HepG2 (cell line): ENCODE results near the gene ITM2B. TPM values are rescaled to one million over a fixed set of nuclear protein-coding genes. Genes with fewer than 3 reads are reported as not detected.

Experiments used
- CHCHD3 ChIP-seq: sonication (generic); formaldehyde crosslinking; IDR thresholded peaks from 2 replicates; pipeline ENCODE4 v1.8.0; 2022; ENCODE audit warnings: mild to moderate bottlenecking, missing genetic modification reagents, moderate library complexity
- ELF4 ChIP-seq: sonication (generic); formaldehyde crosslinking; IDR thresholded peaks from 2 replicates; pipeline ENCODE4 v1.5.0; 2020; ENCODE audit warnings: missing genetic modification reagents, mild to moderate bottlenecking, moderate library complexity, borderline replicate concordance
- ERF ChIP-seq: IDR thresholded peaks from 2 replicates; pipeline ENCODE4 v1.6.1; 2018; ENCODE audit warnings: missing biosample characterization, missing genetic modification reagents
- FOSL1 ChIP-seq: sonication (generic); formaldehyde crosslinking; IDR thresholded peaks from 2 replicates; pipeline ENCODE4 v1.9.0; 2021; ENCODE audit warnings: missing genetic modification reagents, borderline replicate concordance
- FOXJ3 ChIP-seq: sonication (generic); formaldehyde crosslinking; IDR thresholded peaks from 2 replicates; pipeline ENCODE4 v1.4.0; 2020; ENCODE audit warnings: missing genetic modification reagents, mild to moderate bottlenecking, borderline replicate concordance
- HMGXB4 ChIP-seq, 2 experiments: sonication (generic) in 1 of 2; formaldehyde crosslinking in 1 of 2; IDR thresholded peaks; 2 replicates each; pipeline versions ENCODE4 v1.4.0 to v1.6.1; 2018 to 2020; ENCODE audit warnings: missing genetic modification reagents in 2 of 2, borderline replicate concordance in 1 of 2, low read depth in 1 of 2, mild to moderate bottlenecking in 1 of 2, missing biosample characterization in 1 of 2
- JDP2 ChIP-seq: sonication (generic); formaldehyde crosslinking; IDR thresholded peaks from 2 replicates; pipeline ENCODE4 v1.8.1; 2022; ENCODE audit warnings: missing genetic modification reagents, borderline replicate concordance
- KLF16 ChIP-seq, 2 experiments: sonication (generic) in 1 of 2; formaldehyde crosslinking in 1 of 2; IDR thresholded peaks; 2 replicates each; pipeline versions ENCODE4 v1.6.1 to v1.8.0; 2016 to 2023; ENCODE audit warnings: missing genetic modification reagents in 2 of 2, missing compliant biosample characterization in 1 of 2
- NR2F1 ChIP-seq, 2 experiments: fragments of 450-650 bp in 1 of 2; formaldehyde crosslinking in 1 of 2; IDR thresholded peaks; 2 replicates each; pipeline versions ENCODE4 v1.5.0 to v1.6.1; 2016 to 2020; ENCODE audit warnings: mild to moderate bottlenecking in 1 of 2, missing compliant biosample characterization in 1 of 2, missing genetic modification reagents in 1 of 2, moderate library complexity in 1 of 2
- POLR2AphosphoS2 ChIP-seq: IDR thresholded peaks from 2 replicates; pipeline ENCODE4 v1.6.1; 2011; ENCODE audit warnings: low read depth, low read length, improper control_type of control experiment
- PPARG ChIP-seq: conservative IDR thresholded peaks from 2 replicates; pipeline ENCODE4 v1.6.1; 2016; ENCODE audit warnings: missing biosample characterization, missing genetic modification reagents
- SP4 ChIP-seq: sonication (generic); formaldehyde crosslinking; IDR thresholded peaks from 2 replicates; pipeline ENCODE4 v1.8.1; 2023; ENCODE audit warnings: mild to moderate bottlenecking, missing genetic modification reagents
- STAG1 ChIP-seq: sonication (generic); formaldehyde crosslinking; IDR thresholded peaks from 2 replicates; pipeline ENCODE4 v1.4.0; 2020; ENCODE audit warnings: missing genetic modification reagents
- THAP9 ChIP-seq: sonication (generic); formaldehyde crosslinking; IDR thresholded peaks from 2 replicates; pipeline ENCODE4; 2020; ENCODE audit warnings: missing genetic modification reagents, mild to moderate bottlenecking, borderline replicate concordance
- ZBTB33 ChIP-seq: sonication (generic); formaldehyde crosslinking; IDR thresholded peaks from 2 replicates; pipeline ENCODE4 v1.4.0; 2020; ENCODE audit warnings: missing genetic modification reagents
- ZIK1 ChIP-seq: sonication (generic); formaldehyde crosslinking; IDR thresholded peaks from 2 replicates; pipeline ENCODE4 v1.5.0; 2020; ENCODE audit warnings: mild to moderate bottlenecking, low read depth, missing genetic modification reagents, borderline replicate concordance
- ZNF232 ChIP-seq: sonication (generic); formaldehyde crosslinking; IDR thresholded peaks from 2 replicates; pipeline ENCODE4 v1.4.0; 2020; ENCODE audit warnings: missing genetic modification reagents, borderline replicate concordance
- ZNF75D ChIP-seq: sonication (generic); formaldehyde crosslinking; IDR thresholded peaks from 2 replicates; pipeline ENCODE4 v1.8.1; 2023; ENCODE audit warnings: missing genetic modification reagents, mild to moderate bottlenecking, borderline replicate concordance
- polyA plus RNA-seq, 8 experiments: library from polyadenylated mRNA; depleted of rRNA in 3 of 8; stranded (reverse) in 7 of 8; unstranded in 1 of 8; fragments of >200 nt; fragmentation: Illumina TruSeq in 4 of 8; extraction: Trizol in 4 of 8; gene quantifications; 2 replicates each; pipeline versions ENCODE4 v1.2.1 to v1.2.3, GENCODE V29; 2011 to 2016; ENCODE audit warnings: low read depth in 4 of 8, missing spikeins in 1 of 8, mixed read lengths in 1 of 8; ENCODE audit not compliant: insufficient read depth in 1 of 8
- total RNA-seq, 5 experiments: library from RNA; depleted of rRNA; stranded (reverse); fragments of >200 nt; fragmentation: Illumina TruSeq; extraction: Trizol; gene quantifications; 2 replicates each; pipeline ENCODE4 v1.2.3, GENCODE V29; 2016; ENCODE audit warnings: low read depth in 1 of 5
- TF ChIP-seq, protein P1 (sequence below): sonication (generic); formaldehyde crosslinking; IDR thresholded peaks from 2 replicates; pipeline ENCODE4 v1.4.0; 2020; ENCODE audit warnings: mild to moderate bottlenecking, missing genetic modification reagents, borderline replicate concordance

Gene ITM2B
- total and polyA plus RNA-seq, 2 of the 13 experiments (the other 11 are each of a cell fraction or from before 2014, with no cell fraction given): 158 to 373 TPM

- TF ChIP-seq ZBTB33 (CRISPR knock-in tag) (no peak), ERF (CRISPR knock-in tag) (peak; percentile 14; the same call in 1 of the 2 replicates), NR2F1 (CRISPR knock-in tag; IDR thresholded peaks at IDR 0.05) (no peak), POLR2AphosphoS2 (no peak), ELF4 (CRISPR knock-in tag) (no peak), THAP9 (no peak), STAG1 (peak; percentile 59), PPARG (CRISPR knock-in tag) (no peak), CHCHD3 (CRISPR knock-in tag) (no peak), ZNF75D (CRISPR knock-in tag) (no peak), JDP2 (CRISPR knock-in tag) (no peak; the same call in 1 of the 2 replicates), KLF16 (CRISPR knock-in tag; IDR thresholded peaks at IDR 0.05) (0 out of 4 replicates have a peak, but pooled peaks of 1 of the 2 experiments have one; percentile 30), FOSL1 (CRISPR knock-in tag) (no peak), FOXJ3 (CRISPR knock-in tag) (no peak), ZNF232 (CRISPR knock-in tag) (no peak), HMGXB4 (CRISPR knock-in tag; IDR thresholded peaks at IDR 0.05; ENCODE audit: borderline replicate concordance in 1 of 2, low read depth in 1 of 2) (peak; percentile 66 to 97), ZIK1 (CRISPR knock-in tag) (0 out of 2 replicates have a peak, but pooled peaks have one; percentile 26), SP4 (CRISPR knock-in tag) (no peak)
- TF ChIP-seq, protein P1, sequence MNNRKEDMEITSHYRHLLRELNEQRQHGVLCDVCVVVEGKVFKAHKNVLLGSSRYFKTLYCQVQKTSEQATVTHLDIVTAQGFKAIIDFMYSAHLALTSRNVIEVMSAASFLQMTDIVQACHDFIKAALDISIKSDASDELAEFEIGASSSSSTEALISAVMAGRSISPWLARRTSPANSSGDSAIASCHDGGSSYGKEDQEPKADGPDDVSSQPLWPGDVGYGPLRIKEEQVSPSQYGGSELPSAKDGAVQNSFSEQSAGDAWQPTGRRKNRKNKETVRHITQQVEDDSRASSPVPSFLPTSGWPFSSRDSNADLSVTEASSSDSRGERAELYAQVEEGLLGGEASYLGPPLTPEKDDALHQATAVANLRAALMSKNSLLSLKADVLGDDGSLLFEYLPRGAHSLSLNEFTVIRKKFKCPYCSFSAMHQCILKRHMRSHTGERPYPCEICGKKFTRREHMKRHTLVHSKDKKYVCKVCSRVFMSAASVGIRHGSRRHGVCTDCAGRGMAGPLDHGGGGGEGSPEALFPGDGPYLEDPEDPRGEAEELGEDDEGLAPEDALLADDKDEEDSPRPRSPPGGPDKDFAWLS (CRISPR knock-in tag): no peak
These were observed at the start of gene ITM2B (continued) for GRCh38 chr13:48233046-48233888.
